ENCODE results near the gene POLA1.
A peak's percentile ranks its signal among the peaks of the same experiment; 100 is the strongest.

POLA1 gene

DNA sequence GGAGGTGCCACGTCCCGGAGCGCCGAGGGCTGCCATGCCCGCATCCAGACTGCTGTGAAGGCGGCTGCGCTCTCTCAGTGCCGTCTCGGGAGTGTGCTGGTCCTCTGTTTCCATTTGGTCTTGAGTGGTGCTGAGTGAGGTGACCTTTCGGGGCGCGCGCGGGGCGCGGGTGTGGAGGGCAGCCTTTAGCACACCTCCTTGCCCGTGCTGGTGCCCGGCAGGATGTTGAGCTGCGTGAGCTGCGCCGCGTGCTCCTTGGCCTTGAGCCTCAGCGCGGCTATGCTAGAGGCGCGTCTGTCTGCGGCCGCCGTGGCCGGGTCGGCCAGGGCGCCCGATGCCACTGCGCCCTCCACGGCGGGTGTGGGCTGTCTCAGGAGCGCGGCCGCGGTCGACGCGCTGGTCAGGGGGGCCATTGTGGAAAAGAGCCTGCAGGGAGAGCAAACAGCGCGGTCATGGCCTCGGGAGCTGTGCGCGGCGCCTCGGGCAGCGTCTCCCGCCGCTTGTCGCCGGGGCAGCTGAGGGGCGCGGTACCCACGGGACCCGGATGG lies 310.8 kb downstream of the POLA1 start:
- H3K4me3 ChIP-seq (ENCODE audit: low read depth in 1 of 2, low read length in 2 of 2), result peak overlapping the region in 1 of 2 donors; percentile 22
- no peaks in the 10 kb centered on the region for H3K36me3 ChIP-seq (ENCODE audit: control insufficient read depth in 1 of 2, insufficient read depth in 2 of 2, low read length in 2 of 2)
- no peaks in the 10 kb centered on the region for H3K4me1 ChIP-seq (ENCODE audit: control insufficient read depth in 1 of 2, insufficient read depth in 2 of 2, low read length in 2 of 2)
- H3K27me3 ChIP-seq (ENCODE audit: control insufficient read depth in 1 of 2, insufficient read depth in 2 of 2, low read length in 2 of 2), result peaks cover 24 to 51% of the 10 kb centered on the region in 2 donors
- no peaks in the 10 kb centered on the region for H3K9me3 ChIP-seq (ENCODE audit: control insufficient read depth in 1 of 2, low read length in 2 of 2)
- no peak overlapping the region for H3K9ac ChIP-seq (ENCODE audit: low read depth in 1 of 2, low read length in 2 of 2)
- no peak overlapping the region for H3K27ac ChIP-seq (ENCODE audit: low read depth, low read length)

- H3K36me3 ChIP-seq (ENCODE audit: control insufficient read depth in 1 of 2, insufficient read depth in 2 of 2, low read length in 2 of 2), result no peaks in the 10 kb centered on the region
- H3K4me1 ChIP-seq (ENCODE audit: control insufficient read depth in 1 of 2, insufficient read depth in 2 of 2, low read length in 2 of 2), result no peaks in the 10 kb centered on the region
- peak overlapping the region in 1 of 2 donors; percentile 22 for H3K4me3 ChIP-seq (ENCODE audit: low read depth in 1 of 2, low read length in 2 of 2)
- H3K9me3 ChIP-seq (ENCODE audit: control insufficient read depth in 1 of 2, low read length in 2 of 2), result no peaks in the 10 kb centered on the region
- no peak overlapping the region for H3K9ac ChIP-seq (ENCODE audit: low read depth in 1 of 2, low read length in 2 of 2)
- H3K27me3 ChIP-seq (ENCODE audit: control insufficient read depth in 1 of 2, insufficient read depth in 2 of 2, low read length in 2 of 2), result peaks cover 28 to 51% of the 10 kb centered on the region in 2 donors
- no peak overlapping the region for H3K27ac ChIP-seq (ENCODE audit: low read depth, low read length)
Measured at GRCh38 chrX:25005034-25005381, 311.3 kb downstream of the POLA1 start.

DNA sequence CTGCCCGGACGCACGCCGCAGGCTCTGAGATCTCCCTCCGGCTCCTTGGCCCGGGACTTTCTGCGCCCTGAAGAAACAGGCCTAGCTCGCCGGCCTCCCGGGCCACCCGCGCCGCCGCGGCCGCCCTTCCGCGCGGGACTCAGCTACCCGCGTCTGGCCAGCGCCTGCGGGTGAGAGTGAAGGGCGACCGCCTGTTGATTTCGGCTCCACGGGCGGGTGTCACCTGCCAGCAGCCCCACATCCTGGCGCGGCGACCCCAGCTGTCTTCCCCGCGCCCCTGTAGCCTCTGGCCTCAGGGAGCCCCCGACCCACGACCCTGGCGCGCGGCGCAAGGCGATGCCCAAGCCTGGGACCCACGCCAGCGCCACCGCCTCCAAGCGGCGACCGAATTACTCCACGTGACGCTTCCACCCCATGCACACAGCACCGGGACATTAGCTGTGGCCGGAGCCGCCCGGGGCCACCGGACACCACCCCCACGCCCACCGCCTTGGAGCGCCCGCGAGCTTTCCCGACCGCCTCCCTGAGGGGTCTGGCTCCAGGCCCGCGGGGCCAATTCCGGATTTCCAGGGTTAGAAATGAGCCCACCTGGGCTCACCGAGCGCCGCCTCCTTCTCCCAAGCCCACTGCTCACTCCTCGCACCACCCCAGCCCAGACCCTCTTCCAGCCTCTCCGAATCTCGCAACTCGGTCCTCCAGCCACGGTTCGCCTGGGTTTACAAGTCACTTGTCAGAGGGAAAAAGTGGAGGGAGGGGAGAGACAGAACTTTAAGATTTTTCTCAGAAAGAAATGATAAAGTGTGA lies 311.9 kb downstream of the POLA1 start:
- no peak overlapping the region for H3K27ac ChIP-seq (ENCODE audit: low read depth, low read length)
- no peaks in the 10 kb centered on the region for H3K9me3 ChIP-seq (ENCODE audit: control insufficient read depth in 1 of 2, low read length in 2 of 2)
- no peak overlapping the region for H3K9ac ChIP-seq (ENCODE audit: low read depth in 1 of 2, low read length in 2 of 2)
- peaks cover 32 to 56% of the 10 kb centered on the region in 2 donors for H3K27me3 ChIP-seq (ENCODE audit: control insufficient read depth in 1 of 2, insufficient read depth in 2 of 2, low read length in 2 of 2)
- H3K4me3 ChIP-seq (ENCODE audit: low read depth in 1 of 2, low read length in 2 of 2), result peak overlapping the region in 1 of 2 donors; percentile 8
- H3K36me3 ChIP-seq (ENCODE audit: control insufficient read depth in 1 of 2, insufficient read depth in 2 of 2, low read length in 2 of 2), result no peaks in the 10 kb centered on the region
- H3K4me1 ChIP-seq (ENCODE audit: control insufficient read depth in 1 of 2, insufficient read depth in 2 of 2, low read length in 2 of 2), result no peaks in the 10 kb centered on the region

DNA sequence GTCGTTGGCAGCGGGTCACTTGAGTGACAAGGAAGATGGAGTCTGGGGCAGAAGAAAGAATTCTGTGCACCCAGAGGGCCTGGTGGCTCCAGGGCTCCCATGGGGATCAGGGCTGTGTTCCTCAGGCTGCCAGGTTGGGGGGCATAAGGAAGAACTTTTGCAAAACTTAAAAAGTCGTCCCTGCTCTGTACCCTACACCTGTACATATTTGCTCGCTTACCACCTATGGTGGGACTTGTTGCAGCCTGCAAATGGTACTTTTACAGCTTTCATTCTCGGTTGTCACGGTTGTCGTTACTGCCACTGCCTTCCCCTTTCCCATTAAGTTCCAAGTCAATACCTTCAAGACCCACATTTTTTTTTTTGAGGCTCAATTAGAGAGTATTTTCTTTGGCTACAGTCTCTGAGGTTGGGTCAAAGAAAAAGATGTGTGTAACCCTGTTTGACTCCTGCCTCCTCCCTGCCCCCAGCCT lies 312.9 kb downstream of the POLA1 start:
- no peak overlapping the region for H3K27ac ChIP-seq (ENCODE audit: low read depth, low read length)
- H3K27me3 ChIP-seq (ENCODE audit: control insufficient read depth in 1 of 2, insufficient read depth in 2 of 2, low read length in 2 of 2), result peaks cover 42 to 67% of the 10 kb centered on the region in 2 donors
- H3K4me1 ChIP-seq (ENCODE audit: control insufficient read depth in 1 of 2, insufficient read depth in 2 of 2, low read length in 2 of 2), result no peaks in the 10 kb centered on the region
- no peaks in the 10 kb centered on the region for H3K36me3 ChIP-seq (ENCODE audit: control insufficient read depth in 1 of 2, insufficient read depth in 2 of 2, low read length in 2 of 2)
- H3K9me3 ChIP-seq (ENCODE audit: control insufficient read depth in 1 of 2, low read length in 2 of 2), result no peaks in the 10 kb centered on the region
- peak overlapping the region in 1 of 2 donors; percentile 22 for H3K4me3 ChIP-seq (ENCODE audit: low read depth in 1 of 2, low read length in 2 of 2)
- no peak overlapping the region for H3K9ac ChIP-seq (ENCODE audit: low read depth in 1 of 2, low read length in 2 of 2)

GRCh38 chrX:25007059-25008053 lies 313.6 kb downstream of the POLA1 start:
- Histone ChIP-seq H3K9me3 (ENCODE audit: control insufficient read depth in 1 of 2, low read length in 2 of 2) (no peaks in the 10 kb centered on the region), H3K27ac (ENCODE audit: low read depth, low read length) (no peak overlapping the region), H3K27me3 (ENCODE audit: control insufficient read depth in 1 of 2, insufficient read depth in 2 of 2, low read length in 2 of 2) (peaks cover 44 to 74% of the 10 kb centered on the region in 2 donors), H3K9ac (ENCODE audit: low read depth in 1 of 2, low read length in 2 of 2) (no peak overlapping the region), H3K4me3 (ENCODE audit: low read depth in 1 of 2, low read length in 2 of 2) (peak overlapping the region in 1 of 2 donors; percentile 22), H3K4me1 (ENCODE audit: control insufficient read depth in 1 of 2, insufficient read depth in 2 of 2, low read length in 2 of 2) (no peaks in the 10 kb centered on the region), H3K36me3 (ENCODE audit: control insufficient read depth in 1 of 2, insufficient read depth in 2 of 2, low read length in 2 of 2) (no peaks in the 10 kb centered on the region)

DNA sequence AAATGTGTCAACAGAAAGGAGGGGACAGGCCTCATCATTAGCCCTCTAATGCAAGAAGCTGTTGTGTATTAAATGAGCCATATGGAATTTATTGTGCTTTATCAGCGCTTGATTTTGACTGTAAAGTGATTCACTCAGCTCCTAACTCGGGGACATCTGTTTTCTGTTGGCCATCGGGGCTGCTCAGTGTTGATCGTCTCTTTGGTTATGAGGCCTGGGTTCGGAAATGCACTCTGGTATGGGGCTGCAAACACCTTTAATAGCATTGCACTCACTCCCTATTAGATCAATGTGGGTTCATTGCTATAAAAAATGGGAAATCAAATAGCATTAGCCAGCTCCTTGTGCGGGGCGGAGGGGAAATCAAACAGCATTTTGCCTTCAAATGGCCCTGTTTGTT lies 315.7 kb downstream of the POLA1 start:
- Histone ChIP-seq H3K27ac (ENCODE audit: low read depth, low read length) (no peak overlapping the region), H3K9me3 (ENCODE audit: control insufficient read depth in 1 of 2, low read length in 2 of 2) (no peaks in the 10 kb centered on the region), H3K27me3 (ENCODE audit: control insufficient read depth in 1 of 2, insufficient read depth in 2 of 2, low read length in 2 of 2) (peaks cover 48 to 71% of the 10 kb centered on the region in 2 donors), H3K36me3 (ENCODE audit: control insufficient read depth in 1 of 2, insufficient read depth in 2 of 2, low read length in 2 of 2) (no peaks in the 10 kb centered on the region), H3K4me1 (ENCODE audit: control insufficient read depth in 1 of 2, insufficient read depth in 2 of 2, low read length in 2 of 2) (no peaks in the 10 kb centered on the region), H3K4me3 (ENCODE audit: low read depth in 1 of 2, low read length in 2 of 2) (no peak overlapping the region), H3K9ac (ENCODE audit: low read depth in 1 of 2, low read length in 2 of 2) (no peak overlapping the region)

- no peak overlapping the region for H3K4me3 ChIP-seq (ENCODE audit: low read depth in 1 of 2, low read length in 2 of 2)
- H3K27me3 ChIP-seq (ENCODE audit: control insufficient read depth in 1 of 2, insufficient read depth in 2 of 2, low read length in 2 of 2), result peaks cover 40 to 68% of the 10 kb centered on the region in 2 donors
- H3K27ac ChIP-seq (ENCODE audit: low read depth, low read length), result no peak overlapping the region
- no peak overlapping the region for H3K9ac ChIP-seq (ENCODE audit: low read depth in 1 of 2, low read length in 2 of 2)
- no peaks in the 10 kb centered on the region for H3K9me3 ChIP-seq (ENCODE audit: control insufficient read depth in 1 of 2, low read length in 2 of 2)
- no peaks in the 10 kb centered on the region for H3K4me1 ChIP-seq (ENCODE audit: control insufficient read depth in 1 of 2, insufficient read depth in 2 of 2, low read length in 2 of 2)
- no peaks in the 10 kb centered on the region for H3K36me3 ChIP-seq (ENCODE audit: control insufficient read depth in 1 of 2, insufficient read depth in 2 of 2, low read length in 2 of 2)
Measured at GRCh38 chrX:25010784-25011588, 317.3 kb downstream of the POLA1 start.

DNA sequence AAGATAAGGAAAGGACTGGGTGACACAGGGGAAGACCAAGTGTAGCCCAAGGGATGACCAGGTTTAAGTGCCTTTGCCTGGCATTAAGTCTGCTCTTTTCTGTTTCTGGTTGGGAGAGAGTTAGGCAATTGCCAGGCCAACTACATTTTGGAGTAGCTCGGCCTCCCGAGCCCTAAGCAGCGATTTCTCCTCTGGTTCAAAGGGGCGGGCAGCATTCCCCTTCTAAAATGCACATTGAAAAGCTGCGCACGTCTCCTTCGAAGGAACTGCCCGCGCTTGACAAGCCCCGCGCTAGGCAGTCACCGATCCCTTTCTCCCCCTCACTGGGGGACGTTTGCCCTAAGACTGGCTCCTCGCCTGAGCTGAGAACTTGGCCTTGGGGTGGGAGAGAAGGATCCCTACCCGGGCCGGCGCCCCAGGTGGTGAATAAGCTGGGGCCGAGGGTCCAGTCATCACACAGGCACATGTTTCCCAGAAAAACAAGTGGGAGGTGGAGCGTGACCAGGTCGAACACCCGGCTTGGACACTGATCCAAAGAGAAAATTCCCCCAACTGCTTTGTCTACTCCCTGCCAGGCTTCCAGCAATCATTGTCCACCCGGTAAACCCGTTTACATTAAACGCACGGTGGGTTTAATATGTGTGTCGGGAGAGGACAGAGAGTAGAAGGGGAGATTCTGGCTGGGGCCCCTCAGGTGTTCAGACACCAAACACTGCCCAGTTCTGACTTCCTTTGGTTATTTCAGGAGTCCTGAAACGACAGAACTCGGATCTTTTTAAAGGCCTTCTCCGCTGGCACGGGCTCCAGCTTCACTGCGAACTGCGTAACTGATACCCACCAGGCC lies 318.1 kb downstream of the POLA1 start:
- Histone ChIP-seq H3K9me3 (ENCODE audit: control insufficient read depth in 1 of 2, low read length in 2 of 2) (no peaks in the 10 kb centered on the region), H3K9ac (ENCODE audit: low read depth in 1 of 2, low read length in 2 of 2) (no peak overlapping the region), H3K27me3 (ENCODE audit: control insufficient read depth in 1 of 2, insufficient read depth in 2 of 2, low read length in 2 of 2) (peaks cover 47 to 68% of the 10 kb centered on the region in 2 donors), H3K36me3 (ENCODE audit: control insufficient read depth in 1 of 2, insufficient read depth in 2 of 2, low read length in 2 of 2) (no peaks in the 10 kb centered on the region), H3K4me1 (ENCODE audit: control insufficient read depth in 1 of 2, insufficient read depth in 2 of 2, low read length in 2 of 2) (no peaks in the 10 kb centered on the region), H3K27ac (ENCODE audit: low read depth, low read length) (no peak overlapping the region), H3K4me3 (ENCODE audit: low read depth in 1 of 2, low read length in 2 of 2) (no peak overlapping the region)

- Histone ChIP-seq H3K36me3 (ENCODE audit: control insufficient read depth in 1 of 2, insufficient read depth in 2 of 2, low read length in 2 of 2) (no peaks in the 10 kb centered on the region), H3K4me1 (ENCODE audit: control insufficient read depth in 1 of 2, insufficient read depth in 2 of 2, low read length in 2 of 2) (no peaks in the 10 kb centered on the region), H3K9ac (ENCODE audit: low read depth in 1 of 2, low read length in 2 of 2) (no peak overlapping the region), H3K27ac (ENCODE audit: low read depth, low read length) (no peak overlapping the region), H3K9me3 (ENCODE audit: control insufficient read depth in 1 of 2, low read length in 2 of 2) (no peaks in the 10 kb centered on the region), H3K27me3 (ENCODE audit: control insufficient read depth in 1 of 2, insufficient read depth in 2 of 2, low read length in 2 of 2) (peaks cover 47 to 69% of the 10 kb centered on the region in 2 donors), H3K4me3 (ENCODE audit: low read depth in 1 of 2, low read length in 2 of 2) (peak overlapping the region in 1 of 2 donors; percentile 43)
Measured at GRCh38 chrX:25012433-25012735, 318.7 kb downstream of the POLA1 start.

Measured in duodenal mucosa (tissue), 2 donors.